Panc1 (cell line): ENCODE data around the gene AKR1C8. TPM values are rescaled to one million over a fixed set of nuclear protein-coding genes. Genes with fewer than 3 reads are reported as not detected.
"Not testable (repeated sequence)": the region's sequence is repeated elsewhere in the genome, so short reads cannot be mapped to it uniquely, and the experiment has no call there.

Source experiments
- ATAC-seq: fragments of 200-7000 bp; cut with Tn5 transposase; 2 replicates; pipeline ENCODE4 v1.9.1; 2020; ENCODE audit warnings: mild to moderate bottlenecking, moderate library complexity
- BruUV-seq: library from RNA; stranded (reverse); fragments of 400-500 nt; replicated peaks from 2 replicates; lab custom pipeline; 2021; lab: Mats Ljungman, UMichigan
- CTCF ChIA-PET: fragments of 300-600 bp; sonication (Branson Sonifier 250); formaldehyde crosslinking; loops from one replicate; lab custom pipeline; 2022; ENCODE audit warnings: antibody characterized with exemption; lab: Charles Lee
- POLR2A ChIA-PET: fragments of 300-600 bp; sonication (Branson Sonifier 250); formaldehyde crosslinking; loops from one replicate; lab custom pipeline; 2022; ENCODE audit warnings: antibody characterized with exemption; lab: Charles Lee
- DNase-seq: peaks from one replicate; pipeline ENCODE4 v3.0.0-alpha.2; 2010; ENCODE audit warnings: low read depth, low spot score
- H3K27ac ChIP-seq: 2 replicates; pipeline ENCODE4 v1.5.1; 2011; ENCODE audit warnings: mild to moderate bottlenecking, low read length, inconsistent platforms
- H3K27me3 ChIP-seq: fragments of 200-500 bp; sonication (Bioruptor generic); 2 replicates; pipeline ENCODE4 v1.6.0; 2014; ENCODE audit warnings: low read length, inconsistent platforms; ENCODE audit not compliant: control insufficient read depth, insufficient read depth
- H3K36me3 ChIP-seq: fragments of 200-500 bp; sonication (Bioruptor generic); 2 replicates; pipeline ENCODE4 v1.5.1; 2014; ENCODE audit warnings: inconsistent platforms, mild to moderate bottlenecking, low read length, moderate library complexity; ENCODE audit not compliant: control insufficient read depth, insufficient read depth
- H3K4me1 ChIP-seq: 2 replicates; pipeline ENCODE4 v1.5.1; 2011; ENCODE audit warnings: inconsistent platforms, mild to moderate bottlenecking, low read length, moderate library complexity; ENCODE audit not compliant: control insufficient read depth, insufficient read depth
- H3K4me3 ChIP-seq, 2 experiments: 2 replicates each; pipeline ENCODE4 v1.5.1; 2011 to 2012; ENCODE audit warnings: low read depth in 2 of 2, low read length in 2 of 2, mild to moderate bottlenecking in 2 of 2, inconsistent platforms in 1 of 2, moderate library complexity in 1 of 2
- H3K9me3 ChIP-seq: fragments of 200-500 bp; sonication (Bioruptor generic); 2 replicates; pipeline ENCODE4 v1.5.1; 2014; ENCODE audit warnings: low read depth, mild to moderate bottlenecking, inconsistent platforms, low read length, moderate library complexity; ENCODE audit not compliant: control insufficient read depth, insufficient read depth
- POLR2AphosphoS5 ChIP-seq: IDR thresholded peaks from 2 replicates; pipeline ENCODE4 v1.6.1; 2012; ENCODE audit warnings: mild to moderate bottlenecking, low read depth, low read length, moderate library complexity
- SIN3A ChIP-seq: IDR thresholded peaks from 2 replicates; pipeline ENCODE4 v1.6.1; 2012; ENCODE audit warnings: low read depth, mild to moderate bottlenecking, low read length, moderate library complexity, borderline replicate concordance; ENCODE audit not compliant: insufficient read depth
- TCF7L2 ChIP-seq: IDR thresholded peaks from 2 replicates; pipeline ENCODE4 v1.6.1; 2011; ENCODE audit warnings: mild to moderate bottlenecking, low read depth, low read length, inconsistent platforms
- in situ Hi-C: cut with HindIII; loops from 2 replicates; pipeline ENCODE4 v1.10.0; 2016; ENCODE audit warnings: low sequenced_read_pairs, low pct_unique_long_range_greater_than_20kb
- intact Hi-C: fragments of 100-400 bp; cut with micrococcal nuclease; formaldehyde crosslinking; loops from one replicate; pipeline ENCODE4 v1.10.0; 2022; ENCODE audit not compliant: unreplicated experiment
- total RNA-seq: library from RNA; stranded (reverse); gene quantifications from one replicate; pipeline ENCODE4 v1.2.1, GENCODE V29; 2021; ENCODE audit not compliant: unreplicated experiment
- TF ChIP-seq, protein P1 (sequence below): fragments of 450-650 bp; IDR thresholded peaks from 2 replicates; pipeline ENCODE4 v1.5.1; 2017; ENCODE audit warnings: mild to moderate bottlenecking
- TF ChIP-seq, protein P2 (sequence below), 2 experiments: IDR thresholded peaks; 2 replicates each; pipeline ENCODE4 v1.6.1; 2011 to 2012; ENCODE audit warnings: low read depth in 2 of 2, control low read depth in 1 of 2, low read length in 1 of 2, mild to moderate bottlenecking in 1 of 2, moderate library complexity in 1 of 2; ENCODE audit not compliant: insufficient read depth in 1 of 2

Gene AKR1C8
- total RNA-seq, 1 experiment from 2014 or later: not detected

DNA sequence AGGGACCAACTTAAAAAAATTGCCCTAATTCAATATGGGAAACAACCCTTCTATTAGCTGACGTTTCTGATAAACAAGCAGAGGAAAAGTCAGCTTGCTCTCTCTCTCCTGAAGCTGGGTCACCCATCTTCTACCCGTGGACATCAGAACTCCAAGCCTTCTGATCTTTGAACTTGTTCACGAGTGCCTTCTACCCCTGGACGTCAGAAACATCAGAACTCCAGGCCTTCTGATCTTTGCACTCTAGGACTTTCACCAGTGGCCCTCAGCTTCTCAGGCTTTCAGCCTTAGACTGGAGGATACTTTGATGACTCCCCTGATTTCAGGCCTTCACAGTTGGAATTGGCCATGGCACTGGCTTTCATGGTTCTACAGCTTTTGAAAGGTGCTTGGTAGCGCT, 41.8 kb downstream of the AKR1C8 start:
- no peak for TF ChIP-seq SIN3A
- TF ChIP-seq TCF7L2: no peak
- no peak for TF ChIP-seq POLR2AphosphoS5
- TF ChIP-seq, protein P1, sequence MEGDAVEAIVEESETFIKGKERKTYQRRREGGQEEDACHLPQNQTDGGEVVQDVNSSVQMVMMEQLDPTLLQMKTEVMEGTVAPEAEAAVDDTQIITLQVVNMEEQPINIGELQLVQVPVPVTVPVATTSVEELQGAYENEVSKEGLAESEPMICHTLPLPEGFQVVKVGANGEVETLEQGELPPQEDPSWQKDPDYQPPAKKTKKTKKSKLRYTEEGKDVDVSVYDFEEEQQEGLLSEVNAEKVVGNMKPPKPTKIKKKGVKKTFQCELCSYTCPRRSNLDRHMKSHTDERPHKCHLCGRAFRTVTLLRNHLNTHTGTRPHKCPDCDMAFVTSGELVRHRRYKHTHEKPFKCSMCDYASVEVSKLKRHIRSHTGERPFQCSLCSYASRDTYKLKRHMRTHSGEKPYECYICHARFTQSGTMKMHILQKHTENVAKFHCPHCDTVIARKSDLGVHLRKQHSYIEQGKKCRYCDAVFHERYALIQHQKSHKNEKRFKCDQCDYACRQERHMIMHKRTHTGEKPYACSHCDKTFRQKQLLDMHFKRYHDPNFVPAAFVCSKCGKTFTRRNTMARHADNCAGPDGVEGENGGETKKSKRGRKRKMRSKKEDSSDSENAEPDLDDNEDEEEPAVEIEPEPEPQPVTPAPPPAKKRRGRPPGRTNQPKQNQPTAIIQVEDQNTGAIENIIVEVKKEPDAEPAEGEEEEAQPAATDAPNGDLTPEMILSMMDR: no peak
- TF ChIP-seq, protein P2, sequence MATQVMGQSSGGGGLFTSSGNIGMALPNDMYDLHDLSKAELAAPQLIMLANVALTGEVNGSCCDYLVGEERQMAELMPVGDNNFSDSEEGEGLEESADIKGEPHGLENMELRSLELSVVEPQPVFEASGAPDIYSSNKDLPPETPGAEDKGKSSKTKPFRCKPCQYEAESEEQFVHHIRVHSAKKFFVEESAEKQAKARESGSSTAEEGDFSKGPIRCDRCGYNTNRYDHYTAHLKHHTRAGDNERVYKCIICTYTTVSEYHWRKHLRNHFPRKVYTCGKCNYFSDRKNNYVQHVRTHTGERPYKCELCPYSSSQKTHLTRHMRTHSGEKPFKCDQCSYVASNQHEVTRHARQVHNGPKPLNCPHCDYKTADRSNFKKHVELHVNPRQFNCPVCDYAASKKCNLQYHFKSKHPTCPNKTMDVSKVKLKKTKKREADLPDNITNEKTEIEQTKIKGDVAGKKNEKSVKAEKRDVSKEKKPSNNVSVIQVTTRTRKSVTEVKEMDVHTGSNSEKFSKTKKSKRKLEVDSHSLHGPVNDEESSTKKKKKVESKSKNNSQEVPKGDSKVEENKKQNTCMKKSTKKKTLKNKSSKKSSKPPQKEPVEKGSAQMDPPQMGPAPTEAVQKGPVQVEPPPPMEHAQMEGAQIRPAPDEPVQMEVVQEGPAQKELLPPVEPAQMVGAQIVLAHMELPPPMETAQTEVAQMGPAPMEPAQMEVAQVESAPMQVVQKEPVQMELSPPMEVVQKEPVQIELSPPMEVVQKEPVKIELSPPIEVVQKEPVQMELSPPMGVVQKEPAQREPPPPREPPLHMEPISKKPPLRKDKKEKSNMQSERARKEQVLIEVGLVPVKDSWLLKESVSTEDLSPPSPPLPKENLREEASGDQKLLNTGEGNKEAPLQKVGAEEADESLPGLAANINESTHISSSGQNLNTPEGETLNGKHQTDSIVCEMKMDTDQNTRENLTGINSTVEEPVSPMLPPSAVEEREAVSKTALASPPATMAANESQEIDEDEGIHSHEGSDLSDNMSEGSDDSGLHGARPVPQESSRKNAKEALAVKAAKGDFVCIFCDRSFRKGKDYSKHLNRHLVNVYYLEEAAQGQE (IDR thresholded peaks at IDR 0.05; ENCODE audit: insufficient read depth in 1 of 2, low read depth in 2 of 2, low read length in 1 of 2): no peak
- Histone ChIP-seq H3K9me3 (no peaks in the 10 kb centered on the region), H3K27ac (no peak overlapping the region), H3K4me1 (no peaks in the 10 kb centered on the region), H3K27me3 (no peaks in the 10 kb centered on the region), H3K4me3 (no peak overlapping the region), H3K36me3 (no peaks in the 10 kb centered on the region)
- no TSS peak for BruUV-seq
- ChIA-PET POLR2A (no interaction called here), CTCF (no interaction called here)
- ATAC-seq (no peak), DNase-seq (no peak)
- intact Hi-C loops (no loop called here), in situ Hi-C loops (no loop called here)

DNA sequence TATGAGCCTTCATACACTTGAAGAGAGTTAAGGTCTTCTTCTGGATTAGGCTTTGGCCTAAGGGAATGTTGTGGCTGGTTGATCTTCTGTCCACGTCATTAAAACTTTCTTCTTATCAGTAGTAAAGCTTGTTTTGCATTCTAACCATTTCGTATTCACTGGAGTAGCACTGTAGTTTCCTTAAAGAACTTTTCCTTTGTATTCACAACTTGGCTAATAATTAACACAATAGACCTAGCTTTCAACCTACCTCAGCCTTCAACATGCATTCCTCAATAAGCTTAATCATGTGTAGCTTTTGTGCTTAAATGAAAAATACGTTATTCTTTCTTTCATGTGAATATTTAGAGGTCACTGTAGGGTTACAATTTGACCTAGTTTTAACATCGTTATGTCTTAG, 42.8 kb downstream of the AKR1C8 start:
- intact Hi-C loops (no loop called here), in situ Hi-C loops (no loop called here)
- BruUV-seq: no TSS peak
- Histone ChIP-seq H3K9me3 (no peaks in the 10 kb centered on the region), H3K4me3 (no peak overlapping the region), H3K27ac (no peak overlapping the region), H3K36me3 (no peaks in the 10 kb centered on the region), H3K27me3 (no peaks in the 10 kb centered on the region), H3K4me1 (no peaks in the 10 kb centered on the region)
- DNase-seq (no peak), ATAC-seq (no peak)
- ChIA-PET CTCF (no interaction called here), POLR2A (no interaction called here)
- TF ChIP-seq SIN3A (no peak), POLR2AphosphoS5 (no peak), TCF7L2 (no peak)
- TF ChIP-seq, protein P1: no peak
- TF ChIP-seq, protein P2 (IDR thresholded peaks at IDR 0.05; ENCODE audit: insufficient read depth in 1 of 2, low read depth in 2 of 2, low read length in 1 of 2): no peak

DNA sequence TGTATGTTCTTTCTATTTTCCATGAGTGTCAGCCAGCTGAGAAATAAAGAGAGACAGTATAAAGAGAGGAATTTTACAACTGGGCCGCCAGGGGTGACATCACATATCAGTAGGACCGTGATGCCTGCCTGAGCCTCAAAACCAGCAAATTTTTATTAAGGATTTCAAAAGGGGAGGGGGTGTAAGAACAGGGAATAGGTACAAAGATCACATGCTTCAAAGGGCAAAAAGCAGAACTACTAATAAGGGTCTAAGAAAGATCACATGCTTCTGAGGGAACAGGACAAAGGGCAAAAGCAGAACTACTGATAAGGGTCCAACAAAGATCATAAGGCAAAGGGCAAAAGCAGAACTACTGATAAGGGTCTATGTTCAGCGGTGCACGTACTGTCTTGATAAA, 47.3 kb downstream of the AKR1C8 start:
- POLR2A ChIA-PET, H3K27me3 ChIP-seq, H3K27ac ChIP-seq, ATAC-seq, H3K9me3 ChIP-seq, H3K36me3 ChIP-seq, CTCF ChIA-PET, DNase-seq, in situ Hi-C loops, H3K4me3 ChIP-seq, BruUV-seq, H3K4me1 ChIP-seq, intact Hi-C loops: not testable (repeated sequence)
